Left renal cortex interstitium (tissue), 4 donors: ENCODE measurements around the gene GUCY1A1. TPM values are rescaled to one million over a fixed set of nuclear protein-coding genes. Genes with fewer than 3 reads are reported as not detected.

ENCODE experiments used
- DNase-seq, 4 donors: peaks; one replicate each; pipeline ENCODE4 v3.0.0-alpha.2; 2013; ENCODE audit warnings: low read depth in 4 of 4, low spot score in 2 of 4, missing footprints in 1 of 4
- polyA plus RNA-seq, 4 donors: library from polyadenylated mRNA; unstranded; fragments of 120-200 nt; gene quantifications; one replicate each; pipeline ENCODE4 v1.2.1, GENCODE V29; 2013; ENCODE audit not compliant: insufficient read length in 4 of 4

The GUCY1A1 gene
- polyA plus RNA-seq, 4 donors, result 69.9 to 96.7 (median 83.8) TPM

DNA sequence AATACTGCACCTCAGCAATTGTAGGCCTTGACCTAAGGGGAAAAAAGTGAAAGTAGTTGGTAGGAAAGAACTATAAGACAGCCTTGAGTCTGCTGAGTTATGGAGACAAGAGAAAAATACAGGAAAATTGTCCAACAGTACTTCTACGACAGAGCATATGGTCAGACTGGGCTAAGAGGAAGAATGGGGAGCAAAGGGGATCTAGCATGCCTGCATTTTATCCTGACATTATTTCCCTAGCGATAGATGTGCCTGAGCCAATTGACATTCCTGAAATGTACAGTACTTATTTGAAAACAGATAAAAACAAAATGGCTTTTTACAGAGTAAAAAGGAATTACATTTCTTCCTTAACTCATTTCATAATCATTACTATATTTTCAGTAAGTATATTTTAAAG lies 22.2 kb downstream of the GUCY1A1 start:
- DNase-seq, result no peak

DNA sequence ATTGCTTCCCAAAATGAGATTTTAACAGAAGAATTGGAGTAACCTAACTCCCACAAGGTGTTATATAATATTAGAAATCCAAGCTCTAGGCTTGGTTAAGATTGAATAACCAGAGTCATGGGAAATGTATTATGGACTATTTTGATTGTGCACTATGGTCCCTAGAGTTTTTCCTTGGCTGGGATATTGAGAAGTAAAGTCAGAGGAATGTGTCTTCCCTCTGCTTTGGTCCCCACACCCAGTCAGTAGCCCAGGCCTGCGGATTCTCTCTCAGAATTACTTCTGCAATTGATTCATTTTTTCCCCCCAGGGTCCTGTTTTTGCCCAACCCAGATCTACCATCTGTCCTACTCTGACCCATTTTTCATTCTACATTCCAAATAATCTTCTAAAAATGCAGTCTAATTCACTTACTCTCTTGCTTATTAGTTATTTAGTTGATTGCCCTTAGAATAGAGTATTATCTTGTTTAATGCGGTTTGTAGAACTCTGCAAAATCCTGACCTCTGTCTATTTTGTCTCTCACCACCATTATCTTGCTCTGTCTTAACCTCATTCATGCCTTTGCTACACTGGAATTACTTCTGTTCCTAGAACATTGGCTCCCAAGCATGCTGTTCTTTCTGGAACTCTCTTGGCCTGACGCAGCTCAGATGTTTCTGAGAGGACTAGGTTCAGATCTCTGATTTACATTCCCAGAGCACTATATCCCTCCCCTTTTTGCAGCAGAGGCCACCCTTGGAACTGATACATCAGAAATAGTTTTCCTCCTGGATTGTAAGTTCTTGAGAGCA lies 23.6 kb downstream of the GUCY1A1 start:
- no peak for DNase-seq

DNA sequence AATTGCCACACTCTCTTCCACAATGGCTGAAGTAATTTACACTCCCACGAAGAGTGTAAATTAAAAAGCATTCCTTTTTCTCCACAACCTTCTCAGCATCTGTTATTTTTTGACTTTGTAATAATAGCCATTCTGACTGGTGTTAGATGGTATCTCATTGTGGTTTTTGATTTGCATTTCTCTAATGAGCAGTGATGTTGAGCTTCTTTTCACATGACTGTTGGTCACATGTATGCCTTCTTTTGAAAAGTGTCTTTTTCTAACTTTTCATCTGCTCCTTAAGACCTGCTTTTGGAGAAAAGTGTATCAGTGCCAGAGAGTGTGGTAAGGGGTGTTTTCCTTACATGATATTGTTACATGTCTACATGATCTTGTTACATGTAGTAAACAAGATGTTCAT lies 25.7 kb downstream of the GUCY1A1 start:
- DNase-seq, result no peak

DNA sequence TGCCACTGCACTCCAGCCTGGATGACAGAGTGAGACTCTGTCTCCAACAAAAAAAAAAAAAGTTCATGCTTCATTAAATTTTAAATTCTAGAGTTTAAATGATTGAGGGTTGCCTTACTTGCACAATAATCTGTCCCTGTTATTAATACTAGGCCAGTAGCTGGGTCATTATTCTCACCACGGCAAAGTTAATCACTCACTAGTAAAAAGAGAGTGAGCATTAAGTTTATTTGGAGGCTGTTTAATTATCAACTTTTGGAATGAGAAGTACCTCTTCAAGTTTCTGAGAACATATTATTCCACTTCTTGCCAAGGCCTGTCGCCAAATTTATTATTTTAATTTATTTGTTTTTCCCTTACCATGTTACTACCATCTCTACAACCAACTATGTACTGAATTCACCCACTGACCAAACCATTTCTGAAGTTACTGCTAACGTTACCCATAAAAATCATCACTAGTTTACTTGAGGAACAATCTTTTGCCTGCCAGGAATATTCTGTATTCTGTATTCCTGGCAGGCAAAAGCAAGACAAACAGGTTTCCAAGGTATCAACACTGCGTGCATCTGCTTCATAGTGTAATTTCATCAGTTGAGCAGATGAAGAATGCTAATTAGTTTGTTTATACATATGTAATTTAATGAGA lies 26.5 kb downstream of the GUCY1A1 start:
- DNase-seq, result no peak

DNA sequence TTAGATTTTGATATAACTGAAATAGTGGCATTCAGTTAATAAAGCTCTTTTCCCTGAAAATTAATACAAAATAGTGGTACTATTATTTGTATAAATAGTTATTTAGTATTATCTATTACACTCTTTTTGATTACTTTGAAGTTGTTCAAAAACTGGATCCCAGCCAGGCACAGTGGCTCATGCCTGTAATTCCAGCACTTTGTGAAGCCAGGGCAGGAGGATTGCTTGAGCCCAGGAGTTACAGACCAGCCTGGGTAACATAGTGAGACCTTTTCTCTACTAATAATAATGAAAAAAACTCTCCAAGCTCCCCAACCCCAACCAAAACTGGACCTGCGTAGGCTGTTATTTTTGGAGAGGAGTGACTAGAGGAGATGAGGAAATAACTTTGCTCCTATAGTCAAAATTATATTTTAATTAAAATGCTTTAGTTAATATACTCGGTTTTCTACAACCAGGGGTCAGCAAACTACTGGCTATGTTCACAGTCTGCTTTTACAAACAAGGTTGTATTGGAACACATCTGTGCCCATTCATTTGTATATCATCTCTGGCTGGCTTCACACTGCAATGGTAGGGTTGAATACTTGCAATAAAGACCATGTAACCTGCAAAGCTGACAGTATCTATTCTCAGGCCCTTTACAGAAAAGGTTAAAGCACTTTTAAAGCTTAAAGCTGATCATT lies 27.6 kb downstream of the GUCY1A1 start:
- DNase-seq, result no peak

DNA sequence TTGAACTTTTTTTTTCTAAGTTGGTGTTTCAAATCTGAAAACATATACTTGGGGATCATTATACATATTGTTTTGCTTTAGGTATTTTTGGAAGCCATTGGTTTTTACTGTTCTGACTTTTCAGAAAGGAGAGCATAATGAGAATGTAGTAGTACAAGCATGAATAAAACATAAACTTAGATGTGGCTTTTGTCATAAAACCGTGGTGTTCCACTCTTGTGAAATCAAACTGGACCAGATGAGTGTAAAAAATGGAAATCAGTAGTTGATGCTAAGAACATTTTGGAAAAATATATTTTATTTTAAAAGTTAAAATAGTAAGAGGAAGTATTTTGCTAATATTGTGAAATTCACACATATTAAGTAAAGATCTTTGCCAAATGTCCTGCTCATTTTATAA lies 29.6 kb downstream of the GUCY1A1 start:
- DNase-seq, result no peak

DNA sequence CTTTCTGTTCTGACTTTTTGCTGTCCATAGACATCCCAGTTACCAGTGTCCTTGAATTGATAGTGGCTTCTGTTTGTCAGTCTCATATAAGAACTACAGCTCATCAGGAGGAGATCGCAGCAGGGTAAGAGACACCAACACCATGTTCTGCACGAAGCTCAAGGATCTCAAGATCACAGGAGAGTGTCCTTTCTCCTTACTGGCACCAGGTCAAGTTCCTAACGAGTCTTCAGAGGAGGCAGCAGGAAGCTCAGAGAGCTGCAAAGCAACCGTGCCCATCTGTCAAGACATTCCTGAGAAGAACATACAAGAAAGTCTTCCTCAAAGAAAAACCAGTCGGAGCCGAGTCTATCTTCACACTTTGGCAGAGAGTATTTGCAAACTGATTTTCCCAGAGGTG lies 30.1 kb downstream of the GUCY1A1 start:
- no peak for DNase-seq

DNA sequence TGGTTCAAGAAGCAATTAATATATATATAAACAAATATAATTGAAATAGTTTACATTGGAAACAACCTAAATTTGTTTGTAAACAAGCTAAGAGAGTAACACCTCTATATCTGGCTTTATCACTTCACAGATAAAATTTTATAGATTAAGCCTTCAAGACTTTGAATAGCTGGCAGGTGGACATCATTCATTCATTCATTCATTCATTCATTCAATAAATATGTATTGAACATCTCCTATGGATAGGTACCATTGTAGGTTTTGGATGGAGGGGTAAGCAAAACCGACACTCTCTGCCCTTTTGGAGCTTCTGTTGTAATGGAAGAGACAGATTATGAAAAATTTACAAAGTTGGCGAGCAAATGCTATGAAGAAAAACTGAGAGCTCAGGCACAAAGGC lies 35.2 kb downstream of the GUCY1A1 start:
- no peak for DNase-seq

DNA sequence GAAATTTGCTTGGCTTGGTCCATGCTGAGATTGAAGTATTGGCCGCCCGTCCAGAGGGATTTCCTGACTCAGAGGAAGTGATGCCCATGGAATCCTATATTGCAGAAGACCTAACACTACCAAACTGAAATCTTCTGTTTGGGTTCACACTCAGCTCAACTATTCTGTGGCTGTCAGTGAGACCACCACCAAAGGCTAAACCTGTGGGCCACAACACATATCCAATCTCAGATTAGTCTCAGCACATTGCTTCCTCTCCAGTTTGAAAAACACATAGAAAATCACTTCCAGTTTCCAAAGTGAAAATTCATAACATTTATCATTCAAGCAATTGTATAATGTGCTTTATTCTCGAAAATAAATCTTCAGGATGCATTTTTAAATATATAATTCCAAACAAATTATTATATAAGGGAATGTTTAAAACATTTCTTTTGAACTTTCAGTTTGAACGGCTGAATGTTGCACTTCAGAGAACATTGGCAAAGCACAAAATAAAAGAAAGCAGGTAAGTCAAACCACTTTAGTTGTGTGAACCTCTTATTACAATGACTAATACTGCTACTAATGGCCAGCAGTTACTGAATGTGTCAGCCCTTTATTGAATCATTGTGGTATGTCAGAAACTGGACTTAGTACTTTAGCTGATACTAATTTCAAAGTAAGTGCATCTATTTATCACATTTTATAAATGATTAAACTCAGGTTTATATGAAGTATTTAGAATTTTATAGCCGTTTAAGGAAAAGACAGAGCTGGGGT lies 37.0 kb downstream of the GUCY1A1 start:
- DNase-seq, result no peak

DNA sequence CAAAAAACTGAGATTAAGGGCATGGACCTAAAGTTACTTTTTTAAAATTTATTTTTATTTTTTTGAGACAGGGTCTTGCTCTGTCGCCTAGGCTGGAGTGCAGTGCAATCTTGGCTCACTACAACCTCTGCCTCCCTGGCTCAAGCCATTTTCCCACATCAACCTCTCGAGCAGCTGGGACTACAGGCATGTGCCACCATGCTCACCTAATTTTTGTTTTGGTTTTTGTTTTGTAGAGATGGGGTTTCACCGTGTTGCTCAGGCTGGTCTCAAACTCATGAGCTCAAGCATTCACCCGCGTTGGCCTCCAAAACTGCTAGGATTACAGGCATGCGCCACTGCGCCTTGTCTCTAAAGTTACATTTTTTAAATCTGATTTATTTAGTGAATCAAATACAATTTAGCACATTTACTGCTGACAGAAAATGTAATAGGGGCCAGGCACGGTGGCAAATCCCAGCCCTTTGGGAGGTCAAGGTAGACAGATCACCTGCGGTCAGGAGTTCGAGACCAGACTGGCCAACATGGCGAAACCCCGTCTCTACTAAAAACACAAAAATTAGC lies 38.3 kb downstream of the GUCY1A1 start:
- no peak for DNase-seq

DNA sequence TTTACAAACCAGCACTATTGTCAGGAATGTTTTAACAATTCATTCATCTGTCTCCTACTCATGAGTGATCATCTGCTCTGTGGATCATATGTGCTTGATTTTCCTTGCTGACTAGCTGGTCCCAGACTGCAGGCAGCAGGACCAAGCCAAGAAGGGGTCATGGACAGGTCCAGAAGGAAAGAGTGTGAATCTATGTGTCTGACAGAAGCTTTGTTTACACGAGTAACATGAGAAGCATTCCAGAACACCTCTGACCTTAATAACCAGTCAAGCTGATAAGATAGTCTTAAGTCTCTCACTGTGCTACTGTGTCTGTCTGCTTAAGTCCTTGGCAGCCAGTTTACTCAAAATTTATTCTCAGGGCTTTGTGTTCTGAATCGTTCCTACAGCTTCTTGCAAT lies 39.0 kb downstream of the GUCY1A1 start:
- DNase-seq, result peak; percentile 34 to 54 (median 46)

DNA sequence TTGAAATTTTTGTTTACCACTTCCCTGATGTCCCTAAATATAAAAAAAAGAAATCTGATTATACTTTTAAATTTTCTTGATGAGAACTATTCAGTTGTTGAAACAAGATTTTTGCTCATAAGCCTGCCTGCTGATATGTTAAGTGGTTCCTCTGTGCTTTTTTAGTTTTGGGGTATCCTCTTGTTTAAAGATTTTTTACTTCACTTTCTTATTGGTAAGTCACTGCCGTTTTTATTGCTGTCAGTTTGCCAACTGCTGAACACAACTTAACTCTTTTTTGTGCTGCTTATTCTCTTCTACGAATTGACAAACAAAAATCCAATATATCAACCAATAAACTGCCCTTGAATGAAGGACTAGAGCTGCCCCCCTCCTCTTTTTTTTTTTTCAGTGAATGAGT lies 39.5 kb downstream of the GUCY1A1 start:
- no peak for DNase-seq

DNA sequence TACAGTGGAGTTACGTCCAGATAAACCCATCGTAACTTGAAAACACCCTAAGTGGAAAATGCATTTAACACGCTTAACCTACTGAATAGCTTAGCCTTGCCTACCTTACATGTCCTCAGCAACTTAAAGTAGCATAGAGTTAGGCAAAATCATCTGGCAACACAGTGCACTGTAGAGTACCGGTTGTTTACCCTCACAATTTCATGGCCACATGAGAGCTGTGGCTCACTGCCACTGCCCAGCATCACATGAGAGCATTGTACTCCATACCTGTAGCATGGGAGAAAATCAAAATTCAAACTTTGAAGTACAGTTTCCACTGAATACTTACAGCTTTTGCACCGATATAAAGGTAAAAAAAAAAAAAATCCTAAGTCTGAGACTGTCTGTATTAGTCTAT lies 40.6 kb downstream of the GUCY1A1 start:
- DNase-seq, result no peak

DNA sequence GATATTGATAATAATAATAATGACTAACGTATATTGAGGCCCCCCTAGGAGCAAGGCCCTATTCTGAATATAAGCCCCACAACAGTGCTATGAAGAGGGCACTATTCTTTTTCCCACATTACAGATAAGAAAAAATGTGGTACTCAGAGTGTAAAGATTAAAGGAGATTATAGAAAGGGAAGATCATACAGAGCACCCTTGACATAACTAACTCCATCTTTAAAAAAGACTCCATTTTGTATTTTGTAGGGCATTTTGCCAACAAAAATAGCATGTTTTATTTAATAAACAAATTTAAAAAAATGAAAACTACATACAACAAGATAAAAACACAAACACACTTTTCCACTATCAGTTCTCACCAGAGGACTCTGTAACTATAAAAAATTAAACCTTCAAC lies 42.1 kb downstream of the GUCY1A1 start:
- no peak for DNase-seq

DNA sequence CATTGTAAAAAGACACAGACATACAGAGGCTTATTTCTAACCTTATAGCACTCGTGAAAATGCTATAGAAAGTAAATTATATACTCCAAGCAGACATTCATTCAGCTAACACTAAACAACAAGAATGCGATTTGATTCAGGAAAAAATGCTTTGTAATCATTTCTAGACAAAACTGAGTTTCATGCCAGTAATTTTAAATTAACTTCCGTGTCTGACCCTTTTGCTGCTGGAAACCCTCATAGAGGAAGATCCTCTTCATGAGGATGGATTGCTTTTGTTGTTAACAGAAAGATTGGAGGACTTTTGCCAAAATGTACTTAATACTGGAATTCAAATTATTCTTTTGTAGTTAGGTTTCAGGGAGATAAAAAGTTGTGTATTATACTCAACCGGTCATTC lies 43.3 kb downstream of the GUCY1A1 start:
- no peak for DNase-seq

DNA sequence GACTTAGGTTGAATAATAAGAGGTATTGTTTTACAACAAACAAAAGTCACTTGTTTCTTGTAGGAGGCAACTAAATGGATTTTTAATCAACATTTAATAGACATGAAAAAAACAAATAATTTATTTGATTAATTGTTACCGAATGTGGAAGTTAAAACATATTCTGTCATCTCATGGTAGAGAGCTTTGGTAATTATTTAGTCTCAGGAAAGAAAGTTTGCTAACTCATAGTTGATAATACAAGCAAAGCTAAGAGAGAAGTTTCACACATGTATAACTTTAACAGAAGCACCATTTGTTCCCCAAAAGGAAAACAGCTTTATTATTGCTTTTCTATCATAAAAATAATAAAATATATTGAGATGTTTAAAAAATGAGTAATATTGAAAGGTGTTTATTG lies 44.9 kb downstream of the GUCY1A1 start:
- no peak for DNase-seq

DNA sequence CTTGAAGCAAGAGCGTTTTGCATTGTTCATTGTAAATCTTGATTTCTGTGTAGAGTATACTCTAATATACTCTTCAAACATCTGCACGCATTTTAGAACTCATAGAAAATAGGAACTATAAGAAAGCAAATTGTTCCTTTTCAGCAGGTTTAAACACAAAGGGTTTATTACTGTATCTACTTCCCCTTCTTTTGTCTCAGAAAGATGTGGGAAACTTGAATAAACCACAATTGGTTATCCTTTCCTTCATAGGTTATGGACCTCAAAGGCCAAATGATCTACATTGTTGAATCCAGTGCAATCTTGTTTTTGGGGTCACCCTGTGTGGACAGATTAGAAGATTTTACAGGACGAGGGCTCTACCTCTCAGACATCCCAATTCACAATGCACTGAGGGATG lies 46.2 kb downstream of the GUCY1A1 start:
- no peak for DNase-seq

DNA sequence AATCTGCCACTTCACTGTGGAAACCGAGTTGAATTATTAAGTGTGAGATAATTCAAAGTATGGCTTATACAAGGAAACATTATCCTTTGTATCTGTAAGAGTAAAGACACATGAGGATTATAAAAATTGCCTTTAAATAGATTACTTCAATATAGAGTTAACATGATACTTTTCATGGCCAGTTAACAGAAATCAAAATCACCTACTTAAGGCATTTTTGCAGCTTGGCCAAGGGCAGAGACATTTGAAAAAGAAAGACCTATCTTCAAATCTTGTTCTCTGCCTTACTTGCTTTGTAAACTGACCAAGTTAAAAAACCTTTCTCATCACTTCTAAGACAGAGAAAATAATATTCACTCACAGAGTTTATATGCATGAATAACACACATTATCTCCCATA lies 47.3 kb downstream of the GUCY1A1 start:
- DNase-seq, result no peak

DNA sequence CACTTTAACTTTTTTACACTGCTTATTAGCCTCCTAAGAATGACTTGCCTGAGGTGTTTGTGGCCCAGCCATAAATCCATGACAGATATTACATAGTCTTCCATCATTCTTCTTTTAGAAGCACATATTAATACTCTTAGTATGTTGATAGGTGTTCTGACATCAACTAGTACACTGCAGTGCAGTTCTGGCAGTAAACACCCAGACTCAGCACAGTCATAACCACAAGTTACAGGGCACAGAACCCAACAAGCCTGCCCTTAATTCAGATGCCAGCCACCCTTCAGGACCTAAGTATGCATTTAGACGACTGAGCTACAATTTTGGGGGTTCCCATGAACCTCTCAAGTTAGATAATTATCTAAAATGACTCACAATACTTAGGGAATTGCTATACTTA lies 55.7 kb downstream of the GUCY1A1 start:
- DNase-seq, result no peak

DNA sequence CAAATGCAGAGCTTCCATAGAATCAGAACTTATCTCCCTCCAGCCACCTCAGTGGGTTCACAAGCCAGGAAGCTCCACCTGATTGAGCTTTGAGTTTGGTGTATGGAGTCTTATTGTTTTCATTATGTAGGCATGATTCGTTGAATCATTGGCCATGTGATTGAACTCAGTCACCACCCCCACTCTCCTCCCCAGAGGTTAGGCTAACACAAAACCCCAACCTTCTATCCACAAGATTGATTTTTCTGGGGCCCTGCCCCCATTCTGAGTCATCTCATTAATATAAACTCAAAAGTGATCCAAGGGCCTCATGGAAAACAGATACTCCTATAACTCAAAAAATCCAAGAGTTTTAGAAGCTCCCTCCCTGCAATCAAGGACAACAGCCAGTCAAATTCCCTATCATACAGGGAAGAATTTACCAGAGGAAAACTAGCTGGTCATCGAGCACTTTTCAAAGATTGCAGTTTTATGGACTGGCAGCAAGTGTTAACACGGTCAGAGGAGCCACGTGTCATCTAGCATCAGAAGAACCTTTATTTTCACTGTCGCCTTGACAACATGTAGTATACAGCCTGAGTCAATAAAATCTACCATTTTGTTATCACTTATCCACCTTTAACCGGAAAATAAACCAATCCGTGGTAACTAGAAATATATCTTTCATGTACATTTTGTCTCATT lies 56.3 kb downstream of the GUCY1A1 start:
- DNase-seq, result no peak
